ENCODE measurements around the gene RPS6KA4. TPM values are rescaled to one million over a fixed set of nuclear protein-coding genes. Genes with fewer than 3 reads are reported as not detected.

The RPS6KA4 gene
- total and polyA plus RNA-seq, 2 of the 13 experiments (the other 11 are each of a cell fraction or from before 2014, with no cell fraction given), result 8.9 to 14.2 TPM

- DNase-seq (ENCODE audit: low spot score), result no peak
- 25% methylated on average over 7 of the region's 13 CpGs for WGBS (ENCODE audit: low lambda C conversion rate)
- Histone ChIP-seq H4K20me1 (ENCODE audit: insufficient read depth, low read length) (no peaks in the 10 kb centered on the region), H3K79me2 (ENCODE audit: insufficient read depth, low read length) (no peaks in the 10 kb centered on the region), H3K36me3 (replicated peaks in 1 of 2; ENCODE audit: control insufficient read depth in 1 of 2, insufficient read depth in 2 of 2, low read length in 2 of 2) (no peaks in the 10 kb centered on the region), H3K4me3 (replicated peaks in 1 of 3; ENCODE audit: insufficient read depth in 1 of 3, low read depth in 2 of 3, low read length in 3 of 3) (no peak overlapping the region), H2AFZ (ENCODE audit: low read length) (no peak overlapping the region), H3K27ac (ENCODE audit: extremely low read length, insufficient read depth, low read length) (no peak overlapping the region), H3K27me3 (ENCODE audit: control insufficient read depth in 1 of 2, insufficient read depth in 2 of 2, low read length in 2 of 2) (peaks cover 0 to 28% of the 10 kb centered on the region in 2 experiments; a peak in 4 of 5 replicates), H3K4me2 (ENCODE audit: low read depth, low read length) (no peak overlapping the region), H3K4me1 (ENCODE audit: insufficient read depth, low read length) (peaks cover 9% of the 10 kb centered on the region), H3K9ac (ENCODE audit: insufficient read depth, low read depth, low read length) (no peak overlapping the region), H3K9me3 (ENCODE audit: low read length) (no peaks in the 10 kb centered on the region)
- BruUV-seq (replicated peaks), result no TSS peak
- ChIA-PET POLR2A (no interaction called here), CTCF (ENCODE audit: low intra/inter-chr PET ratio, low total read pairs) (no interaction called here)
- TF ChIP-seq HNF4A (CRISPR knock-in tag; IDR thresholded peaks at IDR 0.05), result peak; percentile 44; the same call in 1 of the 2 replicates
- no peak for TF ChIP-seq ZNF205 (CRISPR knock-in tag; IDR thresholded peaks at IDR 0.05)
- ATAC-seq, result peak; percentile 52; the same call in 2 of the 3 replicates
- intact Hi-C loops (cut with micrococcal nuclease; ENCODE audit: unreplicated experiment), result no loop called here
- in situ Hi-C loops (cut with HindIII; ENCODE audit: extremely low pct_ligation_motif_present, low pct_unique_long_range_greater_than_20kb), result no loop called here
- FAIRE-seq, result no peak
Observed at GRCh38 chr11:64395545-64396078, 36.6 kb downstream of the RPS6KA4 start.

GRCh38 chr11:64396079-64396591, 37.2 kb downstream of the RPS6KA4 start:
- CTCF ChIA-PET (ENCODE audit: low intra/inter-chr PET ratio, low total read pairs), result no interaction called here

More at GRCh38 chr11:64396079-64396591, 37.2 kb downstream of the RPS6KA4 start:
- BruUV-seq (replicated peaks), result no TSS peak
- Histone ChIP-seq H3K4me1 (ENCODE audit: insufficient read depth, low read length) (peaks cover 9% of the 10 kb centered on the region), H4K20me1 (ENCODE audit: insufficient read depth, low read length) (no peaks in the 10 kb centered on the region), H3K4me2 (ENCODE audit: low read depth, low read length) (no peak overlapping the region), H3K4me3 (replicated peaks in 1 of 3; ENCODE audit: insufficient read depth in 1 of 3, low read depth in 2 of 3, low read length in 3 of 3) (no peak overlapping the region), H3K9ac (ENCODE audit: insufficient read depth, low read depth, low read length) (no peak overlapping the region), H3K79me2 (ENCODE audit: insufficient read depth, low read length) (no peaks in the 10 kb centered on the region), H2AFZ (ENCODE audit: low read length) (no peak overlapping the region), H3K9me3 (ENCODE audit: low read length) (no peaks in the 10 kb centered on the region), H3K27me3 (ENCODE audit: control insufficient read depth in 1 of 2, insufficient read depth in 2 of 2, low read length in 2 of 2) (peaks cover 0 to 28% of the 10 kb centered on the region in 2 experiments; a peak in 4 of 5 replicates), H3K27ac (ENCODE audit: extremely low read length, insufficient read depth, low read length) (no peak overlapping the region), H3K36me3 (replicated peaks in 1 of 2; ENCODE audit: control insufficient read depth in 1 of 2, insufficient read depth in 2 of 2, low read length in 2 of 2) (no peaks in the 10 kb centered on the region)
- in situ Hi-C loops (cut with HindIII; ENCODE audit: extremely low pct_ligation_motif_present, low pct_unique_long_range_greater_than_20kb) (no loop called here), intact Hi-C loops (cut with micrococcal nuclease; ENCODE audit: unreplicated experiment) (no loop called here)
- 33% methylated on average over 13 of the region's 15 CpGs for WGBS (ENCODE audit: low lambda C conversion rate)
- ATAC-seq, result no peak
- DNase-seq (ENCODE audit: low spot score), result no peak
- no peak for FAIRE-seq
- POLR2A ChIA-PET, result no interaction called here
- TF ChIP-seq AFF4 (CRISPR knock-in tag; IDR thresholded peaks at IDR 0.05) (no peak), GFI1 (CRISPR knock-in tag; IDR thresholded peaks at IDR 0.05; ENCODE audit: borderline replicate concordance) (no peak), SMARCE1 (IDR thresholded peaks at IDR 0.05; ENCODE audit: borderline replicate concordance) (no peak), YY1 (IDR thresholded peaks at IDR 0.05; ENCODE audit: insufficient read depth, insufficient replicate concordance, low read depth, low read length) (no peak), HES4 (CRISPR knock-in tag; IDR thresholded peaks at IDR 0.05; ENCODE audit: borderline replicate concordance) (no peak), PCBP1 (IDR thresholded peaks at IDR 0.05; ENCODE audit: borderline replicate concordance, low read depth, low read length) (no peak), NFKB2 (CRISPR knock-in tag; IDR thresholded peaks at IDR 0.05; ENCODE audit: borderline replicate concordance) (no peak), ZNF260 (CRISPR knock-in tag; IDR thresholded peaks at IDR 0.05; ENCODE audit: borderline replicate concordance, low read depth) (no peak), RELA (CRISPR knock-in tag; IDR thresholded peaks at IDR 0.05) (no peak), ZZZ3 (CRISPR knock-in tag; IDR thresholded peaks at IDR 0.05; ENCODE audit: borderline replicate concordance) (no peak)
- TF ChIP-seq, protein P1, sequence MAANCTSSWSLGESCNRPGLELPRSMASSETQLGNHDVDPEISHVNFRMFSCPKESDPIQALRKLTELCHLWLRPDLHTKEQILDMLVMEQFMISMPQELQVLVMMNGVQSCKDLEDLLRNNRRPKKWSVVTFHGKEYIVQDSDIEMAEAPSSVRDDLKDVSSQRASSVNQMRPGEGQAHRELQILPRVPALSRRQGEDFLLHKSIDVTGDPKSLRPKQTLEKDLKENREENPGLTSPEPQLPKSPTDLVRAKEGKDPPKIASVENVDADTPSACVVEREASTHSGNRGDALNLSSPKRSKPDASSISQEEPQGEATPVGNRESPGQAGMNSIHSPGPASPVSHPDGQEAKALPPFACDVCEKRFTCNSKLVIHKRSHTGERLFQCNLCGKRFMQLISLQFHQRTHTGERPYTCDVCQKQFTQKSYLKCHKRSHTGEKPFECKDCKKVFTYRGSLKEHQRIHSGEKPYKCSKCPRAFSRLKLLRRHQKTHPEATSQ (CRISPR knock-in tag; IDR thresholded peaks at IDR 0.05; ENCODE audit: borderline replicate concordance), result no peak
